ENCODE results near the gene ANKRD12.

The ANKRD12 gene

DNA sequence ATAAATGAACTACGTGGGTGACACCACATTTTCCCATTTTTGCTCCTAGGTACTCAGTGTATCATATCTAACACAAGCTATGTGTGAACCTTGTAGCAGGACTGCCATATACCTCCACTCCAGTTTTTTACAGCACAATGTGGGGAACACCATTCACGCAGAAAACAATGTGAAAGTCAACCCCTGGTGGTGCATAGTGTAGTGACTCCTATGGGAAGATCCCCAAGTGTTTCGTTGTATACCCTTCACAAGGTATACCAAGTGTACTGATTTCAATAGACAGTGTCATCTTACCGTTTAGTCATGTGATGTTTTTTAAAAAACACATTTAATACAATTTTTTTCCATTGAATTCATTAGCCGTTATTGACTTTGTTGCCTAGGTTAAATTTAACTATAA, 68.1 kb downstream of the ANKRD12 start:
- Histone ChIP-seq H3K4me3 (no peak overlapping the region), H3K27ac (no peak overlapping the region)
- TF ChIP-seq, protein P1, sequence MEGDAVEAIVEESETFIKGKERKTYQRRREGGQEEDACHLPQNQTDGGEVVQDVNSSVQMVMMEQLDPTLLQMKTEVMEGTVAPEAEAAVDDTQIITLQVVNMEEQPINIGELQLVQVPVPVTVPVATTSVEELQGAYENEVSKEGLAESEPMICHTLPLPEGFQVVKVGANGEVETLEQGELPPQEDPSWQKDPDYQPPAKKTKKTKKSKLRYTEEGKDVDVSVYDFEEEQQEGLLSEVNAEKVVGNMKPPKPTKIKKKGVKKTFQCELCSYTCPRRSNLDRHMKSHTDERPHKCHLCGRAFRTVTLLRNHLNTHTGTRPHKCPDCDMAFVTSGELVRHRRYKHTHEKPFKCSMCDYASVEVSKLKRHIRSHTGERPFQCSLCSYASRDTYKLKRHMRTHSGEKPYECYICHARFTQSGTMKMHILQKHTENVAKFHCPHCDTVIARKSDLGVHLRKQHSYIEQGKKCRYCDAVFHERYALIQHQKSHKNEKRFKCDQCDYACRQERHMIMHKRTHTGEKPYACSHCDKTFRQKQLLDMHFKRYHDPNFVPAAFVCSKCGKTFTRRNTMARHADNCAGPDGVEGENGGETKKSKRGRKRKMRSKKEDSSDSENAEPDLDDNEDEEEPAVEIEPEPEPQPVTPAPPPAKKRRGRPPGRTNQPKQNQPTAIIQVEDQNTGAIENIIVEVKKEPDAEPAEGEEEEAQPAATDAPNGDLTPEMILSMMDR (IDR thresholded peaks at IDR 0.05): no peak
- DNase-seq (ENCODE audit: low spot score): no peak

DNA sequence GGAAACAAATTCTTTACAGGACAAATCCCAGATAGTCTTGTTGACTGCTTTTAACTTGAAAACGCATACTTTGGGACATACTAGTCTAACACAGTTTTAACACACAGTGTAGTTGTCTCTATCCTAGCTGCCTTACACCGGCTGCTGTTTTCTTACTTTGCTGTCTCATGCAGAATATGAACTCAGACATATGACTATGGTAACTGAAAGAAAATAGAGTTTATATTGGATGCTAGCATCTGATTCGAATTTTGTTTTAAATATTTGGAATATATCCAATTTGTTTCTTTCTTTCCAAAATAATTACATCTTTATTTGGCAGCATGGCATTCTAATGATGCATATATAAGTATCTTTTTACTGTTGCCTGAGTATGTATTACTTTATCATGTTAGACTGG, 69.8 kb downstream of the ANKRD12 start:
- no peak for DNase-seq (ENCODE audit: low spot score)
- no peak overlapping the region for H3K4me3 ChIP-seq
- H3K27ac ChIP-seq: no peak overlapping the region
- TF ChIP-seq, protein P1 (IDR thresholded peaks at IDR 0.05): no peak

- H3K4me3 ChIP-seq: no peak overlapping the region
- no peak for DNase-seq (ENCODE audit: low spot score)
- no peak overlapping the region for H3K27ac ChIP-seq
- TF ChIP-seq, protein P1 (IDR thresholded peaks at IDR 0.05): no peak
Observed at GRCh38 chr18:9209279-9209678, 72.7 kb downstream of the ANKRD12 start.

DNA sequence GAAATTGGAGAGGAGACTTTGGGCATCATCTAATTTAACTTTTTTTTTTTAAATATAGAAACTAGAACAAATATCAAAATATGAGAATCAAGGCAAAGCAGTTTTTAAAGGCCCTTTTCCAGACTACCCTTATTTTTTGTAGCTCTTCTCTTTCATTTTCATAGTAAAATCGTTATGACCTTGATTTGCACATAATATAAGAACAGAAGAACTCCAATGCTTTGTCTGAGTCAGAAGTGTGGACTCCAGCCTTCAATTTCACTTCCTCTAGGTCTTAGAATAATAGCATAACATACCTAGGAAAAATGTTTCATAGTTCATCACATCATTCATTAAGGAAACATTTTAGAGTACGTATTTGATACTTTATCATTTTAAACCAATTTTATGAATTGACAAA, 74.4 kb downstream of the ANKRD12 start:
- no peak overlapping the region for H3K4me3 ChIP-seq
- H3K27ac ChIP-seq: no peak overlapping the region
- no peak for DNase-seq (ENCODE audit: low spot score)
- TF ChIP-seq, protein P1 (IDR thresholded peaks at IDR 0.05): no peak

DNA sequence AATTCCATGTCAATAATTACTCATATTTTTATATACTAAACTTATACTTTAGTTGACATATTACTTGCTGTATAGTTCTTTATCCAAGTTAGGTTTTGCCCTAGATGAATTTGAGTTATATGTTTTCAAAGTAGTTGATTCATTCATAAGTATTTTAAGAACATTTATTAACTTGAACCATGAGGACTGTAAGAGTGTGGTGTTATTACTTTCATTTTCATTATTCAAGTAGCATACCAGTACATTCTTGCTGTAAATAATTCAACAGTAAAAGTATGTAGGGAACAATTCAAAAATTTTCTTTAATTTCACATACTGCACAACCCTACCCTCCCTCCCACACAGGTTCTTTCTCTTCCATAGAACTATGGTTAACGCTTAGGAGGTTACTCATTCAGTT, 75.4 kb downstream of the ANKRD12 start:
- TF ChIP-seq, protein P1 (IDR thresholded peaks at IDR 0.05): no peak
- DNase-seq (ENCODE audit: low spot score): no peak
- H3K4me3 ChIP-seq: no peak overlapping the region
- H3K27ac ChIP-seq: no peak overlapping the region

DNA sequence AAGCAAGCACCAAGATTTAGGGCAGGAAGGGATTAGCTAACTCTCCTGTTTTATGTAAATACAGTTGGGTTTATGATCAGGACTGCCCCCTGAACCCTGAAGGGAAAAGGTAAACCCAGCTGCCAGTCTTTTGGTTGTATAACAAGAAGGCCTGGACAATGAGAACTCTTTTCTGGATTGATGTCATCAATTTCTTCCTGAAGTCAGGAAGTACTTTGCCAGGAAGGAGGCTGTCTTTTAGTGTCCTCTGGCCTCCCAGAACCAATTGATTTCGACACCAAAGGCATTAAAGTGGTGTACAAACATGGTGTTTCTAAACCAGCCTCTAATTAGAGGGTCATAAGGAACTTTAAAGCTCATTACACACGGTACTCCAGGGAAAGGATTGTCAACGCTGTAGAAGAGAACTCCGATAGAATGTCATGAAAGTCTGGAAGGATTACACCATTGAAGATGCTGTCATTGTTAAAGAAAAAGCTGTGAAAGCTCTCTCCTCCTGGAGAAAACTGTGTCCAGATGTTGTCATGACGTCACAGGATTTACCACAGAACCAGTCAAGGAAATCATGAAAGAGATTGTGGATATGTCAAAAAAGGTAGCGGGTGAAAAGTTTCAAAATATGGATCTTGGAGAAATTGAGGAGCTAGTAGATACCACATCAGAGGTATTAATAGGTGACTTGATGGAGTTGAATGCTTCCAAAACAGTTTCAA, 78.8 kb downstream of the ANKRD12 start:
- Histone ChIP-seq H3K27ac (no peak overlapping the region), H3K4me3 (no peak overlapping the region)
- TF ChIP-seq, protein P1 (IDR thresholded peaks at IDR 0.05): no peak
- no peak for DNase-seq (ENCODE audit: low spot score)

GRCh38 chr18:9216459-9216858, 79.9 kb downstream of the ANKRD12 start:
- no peak for DNase-seq (ENCODE audit: low spot score)
- TF ChIP-seq, protein P1 (IDR thresholded peaks at IDR 0.05): no peak
- no peak overlapping the region for H3K27ac ChIP-seq
- H3K4me3 ChIP-seq: no peak overlapping the region
